ENCODE data around the gene C1QTNF6.
"Not testable (repeated sequence)": the region's sequence is repeated elsewhere in the genome, so short reads cannot be mapped to it uniquely, and the experiment has no call there.

C1QTNF6 gene

GRCh38 chr22:37175414-37176281 lies 12.4 kb downstream of the C1QTNF6 start:
- no peak for DNase-seq

GRCh38 chr22:37174964-37175363 lies 13.1 kb downstream of the C1QTNF6 start:
- DNase-seq = no peak

DNA sequence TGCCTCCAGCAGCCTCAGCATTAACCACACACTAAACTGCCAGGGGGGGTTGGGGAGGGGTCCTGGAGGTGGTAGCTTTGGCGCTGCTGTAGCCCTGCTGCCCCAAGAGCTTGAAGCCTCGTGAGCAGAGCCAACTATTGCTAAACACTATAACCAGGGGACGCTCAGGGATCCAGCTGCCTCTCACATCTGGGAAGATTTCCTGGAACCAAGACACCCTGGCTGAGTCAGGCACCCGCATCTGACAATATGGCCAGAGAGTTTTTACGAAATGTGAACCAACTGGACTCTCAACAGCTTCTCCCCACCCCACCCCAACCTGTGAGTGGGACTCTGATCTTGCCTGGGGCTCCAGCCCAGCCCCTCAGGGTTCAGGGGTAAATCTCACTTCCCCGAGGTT lies 14.3 kb downstream of the C1QTNF6 start:
- no peak for DNase-seq

GRCh38 chr22:37172266-37173245 lies 15.5 kb downstream of the C1QTNF6 start:
- DNase-seq = no peak

DNA sequence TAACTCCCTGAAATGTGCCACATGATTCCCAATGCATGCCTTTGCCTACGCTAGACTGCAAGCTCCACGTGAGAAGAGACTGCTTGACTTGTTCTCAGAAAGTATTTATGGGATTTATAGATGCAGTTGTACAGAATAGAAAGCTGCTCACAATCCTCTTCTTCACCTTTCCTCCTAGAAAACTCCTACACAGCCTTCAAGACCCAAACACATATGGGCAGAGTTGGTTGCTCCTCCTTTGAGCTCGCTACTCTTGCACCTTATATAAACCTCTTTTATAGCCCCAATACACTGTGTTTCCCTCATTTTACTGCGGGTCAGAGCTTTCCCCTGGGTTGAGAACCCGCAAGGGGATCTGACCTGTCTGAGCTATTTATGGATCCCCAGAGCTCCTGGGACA lies 16.4 kb downstream of the C1QTNF6 start:
- DNase-seq = no peak

DNA sequence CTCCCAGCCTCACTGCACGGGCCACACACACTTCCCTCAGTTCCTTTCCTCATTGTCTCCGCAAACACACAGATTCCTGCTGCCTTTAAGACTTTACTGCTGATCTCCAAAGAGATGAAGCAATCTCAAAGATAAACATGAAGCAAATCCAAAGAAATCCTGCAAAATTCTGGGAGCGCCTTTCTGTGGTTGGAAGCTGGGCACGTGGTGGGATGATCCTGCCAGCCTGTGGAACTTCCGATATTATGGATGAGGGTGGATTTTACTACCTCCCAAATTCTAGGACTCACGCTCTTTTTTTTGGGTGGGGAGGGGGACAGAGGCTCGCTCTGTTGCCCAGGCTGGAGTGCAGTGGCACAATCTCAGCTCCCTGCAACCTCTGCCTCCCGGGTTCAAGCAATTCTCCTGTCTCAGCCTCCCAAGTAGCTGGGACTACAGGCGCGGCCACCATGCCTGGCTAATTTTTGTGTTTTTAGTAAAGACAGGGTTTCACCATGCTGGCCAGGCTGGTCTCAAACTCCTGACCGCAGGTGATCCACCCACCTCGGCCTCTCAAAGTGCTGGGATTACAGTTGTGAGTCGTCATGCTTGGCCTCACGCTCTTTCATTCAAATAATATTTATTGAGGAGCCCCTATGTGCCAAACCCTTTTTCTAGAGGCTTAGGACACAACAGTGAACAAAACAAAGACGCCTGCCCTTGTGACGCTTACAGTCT lies 17.2 kb downstream of the C1QTNF6 start:
- DNase-seq = not testable (repeated sequence)

GRCh38 chr22:37169947-37170688 lies 17.9 kb downstream of the C1QTNF6 start:
- peak; percentile 29 for DNase-seq

DNA sequence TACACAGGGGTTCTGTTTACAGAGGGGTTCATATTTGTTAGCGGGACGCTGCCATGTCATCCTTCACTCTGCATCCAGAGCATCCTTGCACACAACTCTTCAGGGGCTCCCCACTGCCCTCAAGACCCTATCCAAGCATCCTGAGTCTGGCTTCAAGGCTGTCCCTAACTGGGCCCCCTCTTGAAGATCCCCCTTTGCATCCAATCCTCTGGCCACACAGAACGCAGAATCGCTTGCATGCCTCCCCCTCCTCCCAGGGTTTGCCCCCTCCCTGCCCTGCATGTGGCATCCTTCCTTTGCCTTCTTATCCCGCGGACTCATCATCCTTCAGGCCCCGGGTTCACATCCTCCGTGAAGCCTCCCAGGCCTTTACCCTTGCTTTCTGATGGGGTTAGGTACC lies 18.6 kb downstream of the C1QTNF6 start:
- DNase-seq = no peak

DNA sequence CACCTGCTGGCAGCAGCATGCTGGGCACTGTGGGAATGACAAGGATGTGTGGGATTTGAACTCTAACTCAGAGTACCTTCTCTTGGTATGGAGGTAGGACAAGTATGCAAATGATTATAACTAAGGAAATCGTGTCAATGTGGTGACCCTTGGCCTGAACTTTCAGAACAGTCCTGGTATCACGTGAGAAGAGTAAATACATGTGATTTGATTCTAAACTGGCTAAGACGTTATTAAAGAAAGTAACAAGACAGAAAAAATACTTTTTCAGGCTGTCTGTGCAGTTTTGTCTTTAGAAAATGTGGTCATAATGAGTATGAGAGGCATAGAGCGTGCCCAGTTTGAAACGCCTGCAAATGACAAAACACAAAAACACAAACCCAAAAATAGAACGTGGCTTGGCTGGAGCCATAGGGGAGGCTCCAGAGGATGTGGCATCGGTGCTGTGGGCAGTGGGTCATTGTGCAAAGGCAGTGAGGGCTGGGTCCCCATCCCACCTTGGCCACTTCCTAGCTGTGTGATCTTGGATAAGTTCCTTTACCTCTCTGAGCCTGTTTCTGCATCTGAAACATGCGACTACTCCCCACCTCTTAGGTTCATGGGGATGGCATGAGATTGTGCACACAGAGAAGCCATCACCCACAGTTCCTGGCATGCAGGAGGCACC lies 19.9 kb downstream of the C1QTNF6 start:
- DNase-seq = no peak

DNA sequence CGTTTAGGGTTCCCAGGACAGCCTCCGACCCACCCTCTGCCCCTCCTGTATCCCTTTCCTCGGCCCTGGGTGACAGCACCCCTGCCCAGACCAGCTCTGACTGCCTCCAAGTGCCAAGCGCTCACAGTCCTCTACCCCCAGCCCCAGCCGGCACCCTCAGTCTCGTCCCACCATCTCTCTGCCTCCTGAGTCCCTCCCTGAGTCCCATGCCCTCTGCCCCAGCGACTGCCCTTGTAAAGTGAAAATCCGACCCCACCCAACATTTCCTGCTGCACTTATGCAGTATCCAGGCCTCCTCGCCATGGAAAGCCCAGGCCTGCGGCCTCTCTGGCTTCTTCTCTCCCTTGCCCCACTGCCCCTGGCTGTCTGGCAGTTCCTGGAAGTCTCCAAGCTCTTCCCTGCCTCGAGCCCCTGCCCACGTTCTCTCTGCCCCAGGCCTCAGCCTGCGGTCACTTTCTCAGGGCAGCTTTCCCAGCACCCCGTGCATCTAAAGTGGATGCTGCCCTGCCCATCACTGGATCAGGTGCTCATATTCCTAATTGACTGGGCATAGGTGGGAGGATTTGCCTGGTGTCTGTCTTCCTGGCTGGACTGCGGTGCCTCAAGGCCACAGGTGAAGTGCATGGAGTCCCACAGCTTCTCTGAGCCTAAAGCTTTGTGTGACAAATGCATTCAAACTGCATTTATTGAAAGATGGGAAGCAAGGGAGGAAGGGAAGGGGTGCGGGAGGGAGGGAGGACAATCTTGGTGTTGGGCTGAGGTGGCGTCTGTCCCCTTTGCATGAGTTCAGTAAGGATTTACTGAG lies 20.7 kb downstream of the C1QTNF6 start:
- DNase-seq = no peak

GRCh38 chr22:37166675-37167066 lies 21.4 kb downstream of the C1QTNF6 start:
- DNase-seq = peak; percentile 85

- peak; percentile 25 for DNase-seq
Measured at GRCh38 chr22:37165940-37166674, 21.9 kb downstream of the C1QTNF6 start.

DNA sequence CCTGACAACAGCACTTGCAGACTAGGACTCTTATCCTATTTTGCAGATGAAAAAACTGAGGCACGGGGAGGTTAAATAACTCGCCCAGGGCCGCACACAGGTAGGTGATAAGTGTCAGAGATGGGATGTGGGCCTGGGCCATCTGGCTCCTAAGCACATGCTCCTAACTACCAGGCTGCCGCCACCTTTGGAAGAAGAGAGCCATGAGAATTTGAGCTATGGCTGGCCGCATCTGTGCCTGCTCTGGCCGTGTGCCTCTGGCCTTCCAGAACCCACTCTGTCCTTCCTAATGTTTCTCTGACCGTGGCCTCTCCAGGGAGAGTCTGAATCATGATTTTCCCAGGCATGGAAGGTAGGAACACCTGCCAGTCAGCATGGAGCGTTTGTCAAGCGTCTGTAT lies 23.0 kb downstream of the C1QTNF6 start:
- no peak for DNase-seq

DNA sequence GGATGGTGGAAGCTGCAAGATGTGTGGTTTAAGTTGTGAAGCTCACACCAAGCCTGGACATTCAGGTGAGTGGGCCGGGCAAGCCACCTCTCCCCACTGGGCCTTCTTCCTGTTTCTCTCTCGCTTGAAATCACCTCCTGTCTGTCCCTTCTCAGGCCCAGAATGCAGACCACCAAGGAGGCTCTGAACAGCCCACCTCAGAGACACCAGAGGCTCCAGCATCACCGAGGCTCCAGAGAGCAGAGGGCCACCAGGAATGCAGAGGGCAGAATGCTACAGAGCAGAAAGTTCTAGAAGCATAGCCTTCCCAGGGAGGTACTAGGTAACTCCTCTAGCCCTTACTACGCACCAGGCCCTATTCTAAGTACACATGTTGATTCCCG lies 23.6 kb downstream of the C1QTNF6 start:
- DNase-seq = no peak

DNA sequence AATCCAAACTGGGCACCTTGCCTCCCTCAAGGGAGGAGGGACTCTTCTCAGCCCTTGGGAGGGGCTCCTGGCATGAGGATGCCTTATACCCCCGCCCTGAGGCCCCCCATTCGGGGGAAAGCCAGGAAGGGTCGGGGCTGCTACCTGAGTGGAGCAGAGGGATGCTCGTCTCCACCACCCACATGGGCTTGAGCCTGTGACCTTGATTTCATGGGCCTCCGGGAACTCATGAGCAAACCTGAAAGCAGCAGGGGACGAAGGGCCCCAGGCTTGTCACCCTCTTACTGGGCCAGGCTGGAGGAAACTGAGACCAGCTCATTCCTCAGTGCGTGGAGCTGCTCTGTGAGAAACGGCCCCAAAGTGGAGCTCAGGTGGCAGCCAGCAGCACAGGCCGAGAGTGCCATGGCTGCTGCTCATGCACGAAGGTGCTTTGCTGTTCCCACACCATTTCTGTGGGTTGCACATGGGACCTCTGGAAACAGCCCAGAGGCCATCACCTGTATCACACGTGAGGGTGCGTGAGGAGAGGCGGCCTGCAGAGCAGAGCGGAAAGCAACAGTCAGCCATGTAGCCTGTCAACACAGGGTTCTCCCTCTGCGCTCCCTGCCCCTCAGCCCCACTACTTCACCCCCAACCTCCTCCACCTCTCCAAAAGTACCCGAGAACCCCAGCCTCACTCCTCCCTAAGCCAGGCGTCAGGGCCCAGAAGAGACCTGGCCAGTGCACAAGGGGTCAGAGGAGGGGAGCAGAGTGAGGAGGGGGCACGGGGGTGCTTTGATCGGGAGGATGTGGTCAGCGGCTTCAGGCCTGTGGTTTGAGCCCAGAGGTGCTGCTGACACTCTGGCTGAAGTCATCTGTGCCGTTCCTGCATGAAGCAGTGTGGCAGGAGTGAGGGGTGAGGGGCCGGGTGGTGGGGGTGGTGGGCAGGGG lies 24.2 kb downstream of the C1QTNF6 start:
- DNase-seq = peak; percentile 55

GRCh38 chr22:37163096-37163489 lies 25.0 kb downstream of the C1QTNF6 start:
- DNase-seq = no peak

GRCh38 chr22:37162221-37163095 lies 25.6 kb downstream of the C1QTNF6 start:
- DNase-seq = peak; percentile 84

DNA sequence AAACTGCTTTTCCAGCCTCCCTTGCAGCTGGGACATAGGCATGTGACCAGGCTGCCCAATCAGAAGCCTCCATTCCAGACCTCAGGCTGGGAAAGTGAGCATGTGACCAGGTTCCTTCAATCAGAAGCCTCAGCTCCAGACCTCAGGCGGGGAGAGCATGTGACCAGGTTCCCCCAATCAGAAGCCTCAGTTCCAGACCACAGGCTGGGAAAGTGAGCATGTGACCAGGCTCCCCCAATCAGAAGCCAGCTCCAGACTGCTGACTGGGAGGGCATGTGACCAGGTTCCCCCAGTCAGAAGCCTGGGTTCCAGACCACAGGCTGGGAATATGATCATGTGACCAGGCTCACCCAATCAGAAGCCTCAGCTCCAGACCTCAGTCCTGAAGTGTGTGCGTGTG lies 26.6 kb downstream of the C1QTNF6 start:
- DNase-seq = peak; percentile 44

Measured in CD4-positive, alpha-beta T cell treated with Interleukin-17A for 1 hour (primary cell).